HG03439 (cell line): Measurements from ENCODE around the gene VWA5A.
"Not testable (repeated sequence)": the region's sequence is repeated elsewhere in the genome, so short reads cannot be mapped to it uniquely, and the experiment has no call there.

ENCODE experiments used
- ATAC-seq: cut with Tn5 transposase; IDR thresholded peaks from one replicate; pipeline ENCODE4 v1.9.1; 2021; ENCODE audit warnings: mild to moderate bottlenecking, moderate library complexity; ENCODE audit not compliant: unreplicated experiment

The VWA5A gene

GRCh38 chr11:124167826-124168231 is 52.6 kb downstream of the VWA5A start:
- ATAC-seq, result no peak

DNA sequence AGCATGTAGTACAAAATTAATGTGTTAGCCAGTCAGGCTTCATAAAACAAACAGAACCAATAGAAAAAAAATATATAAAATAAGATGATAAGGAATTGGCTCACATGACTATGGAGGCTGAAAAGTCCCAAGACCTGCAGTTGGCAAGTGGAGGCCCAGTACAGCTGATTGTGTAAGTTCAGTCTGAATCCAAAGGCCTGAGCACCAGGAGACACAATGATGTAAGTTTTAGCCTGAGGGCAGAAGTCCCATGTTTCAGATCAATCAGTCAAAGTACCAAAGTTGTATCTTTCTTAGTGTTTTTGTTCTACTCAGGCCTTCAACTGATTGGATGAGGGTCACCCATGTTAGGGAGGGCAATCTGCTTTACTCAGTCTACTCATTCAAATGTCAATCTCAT is 53.5 kb downstream of the VWA5A start:
- ATAC-seq, result no peak

DNA sequence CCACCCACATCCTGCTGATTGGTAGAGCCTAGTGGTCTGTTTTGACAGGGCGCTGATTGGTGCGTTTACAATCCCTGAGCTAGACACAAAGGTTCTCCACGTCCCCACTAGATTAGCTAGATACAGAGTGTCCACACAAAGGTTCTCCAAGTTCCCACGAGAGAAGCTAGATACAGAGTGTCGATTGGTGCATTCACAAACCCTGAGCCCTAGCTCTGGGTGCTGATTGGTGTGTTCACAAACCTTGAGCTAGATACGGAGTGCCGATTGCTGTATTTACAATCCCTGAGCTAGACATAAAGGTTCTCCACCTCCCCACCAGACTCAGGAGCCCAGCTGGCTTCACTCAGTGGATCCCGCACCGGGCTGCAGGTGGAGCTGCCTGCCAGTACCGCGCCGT is 55.1 kb downstream of the VWA5A start:
- ATAC-seq, result not testable (repeated sequence)

GRCh38 chr11:124170801-124171586 is 55.7 kb downstream of the VWA5A start:
- ATAC-seq, result no peak

- ATAC-seq, result no peak
Measured at GRCh38 chr11:124172101-124172500, 56.9 kb downstream of the VWA5A start.

DNA sequence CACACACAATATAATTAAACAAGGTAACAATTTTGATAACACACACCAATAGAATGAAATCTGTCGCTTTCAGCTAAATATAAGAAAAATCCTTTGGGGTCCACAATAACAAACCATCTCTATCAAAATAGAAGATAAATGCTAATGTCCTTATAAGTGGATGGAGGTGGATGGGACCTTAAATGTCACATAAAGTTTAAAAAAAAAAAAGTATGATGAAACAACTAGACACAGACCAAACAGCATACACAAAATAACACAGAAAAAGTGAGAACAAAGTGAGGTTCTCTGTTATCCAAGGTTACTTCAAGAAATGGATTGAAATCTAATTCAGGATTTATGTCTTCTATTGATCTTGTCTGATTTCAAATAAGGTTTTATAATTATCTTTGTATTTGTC is 57.3 kb downstream of the VWA5A start:
- ATAC-seq, result no peak

- ATAC-seq, result no peak
Measured at GRCh38 chr11:124174001-124174583, 58.8 kb downstream of the VWA5A start.

- ATAC-seq, result peak; percentile 58
Measured at GRCh38 chr11:124176925-124177715, 61.9 kb downstream of the VWA5A start.

DNA sequence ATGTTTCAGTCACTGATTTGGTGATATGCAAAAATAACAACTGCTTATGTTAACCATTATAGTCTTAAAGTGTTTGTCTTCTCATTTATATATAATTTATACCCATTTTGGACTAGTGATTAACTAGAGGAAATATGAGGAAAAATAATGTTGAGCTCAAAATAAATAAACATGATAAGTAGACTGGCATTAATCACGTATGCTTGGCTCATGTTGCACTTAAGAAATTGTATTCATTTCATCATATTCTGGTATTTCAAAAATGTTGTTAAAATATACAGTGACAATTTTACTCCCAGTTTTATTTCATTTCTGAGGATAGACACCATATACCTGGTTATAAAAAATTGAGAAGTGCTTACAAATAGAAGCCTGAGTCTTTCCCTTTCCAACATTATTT is 64.1 kb downstream of the VWA5A start:
- no peak for ATAC-seq

GRCh38 chr11:124183068-124183467 is 67.8 kb downstream of the VWA5A start, which contains the start of gene OR10D3:
TSS of gene OR10D3 (plus strand) at chr11:124183345. CDS start at chr11:124185270, 1,925 bp downstream.
- no peak for ATAC-seq

- no peak for ATAC-seq
Measured at GRCh38 chr11:124190298-124191139, 75.3 kb downstream of the VWA5A start.

GRCh38 chr11:124193221-124194010 is 78.2 kb downstream of the VWA5A start:
- no peak for ATAC-seq

- no peak for ATAC-seq
Measured at GRCh38 chr11:124194293-124195188, 79.3 kb downstream of the VWA5A start.

- ATAC-seq, result peak; percentile 88
Measured at GRCh38 chr11:124195189-124195734, 80.0 kb downstream of the VWA5A start.
